ENCODE measurements around the gene COPS3.

Gene COPS3

GRCh38 chr17:17214646-17215436 is 66.2 kb downstream of the COPS3 start:
- no peak for DNase-seq

GRCh38 chr17:17213775-17214174 is 67.3 kb downstream of the COPS3 start:
- DNase-seq = no peak

- DNase-seq = no peak
Observed at GRCh38 chr17:17207998-17208397, 73.0 kb downstream of the COPS3 start.

- DNase-seq = no peak
Observed at GRCh38 chr17:17206913-17207335, 74.1 kb downstream of the COPS3 start.

- DNase-seq = peak; percentile 93
Observed at GRCh38 chr17:17206124-17206912, 74.7 kb downstream of the COPS3 start, which contains the start of gene PLD6. Gene PLD6 (minus strand): TSS chr17:17206333. CDS start chr17:17206286, 47 bp downstream.

- DNase-seq = peak; percentile 72
Observed at GRCh38 chr17:17205368-17206123, 75.5 kb downstream of the COPS3 start.

DNA sequence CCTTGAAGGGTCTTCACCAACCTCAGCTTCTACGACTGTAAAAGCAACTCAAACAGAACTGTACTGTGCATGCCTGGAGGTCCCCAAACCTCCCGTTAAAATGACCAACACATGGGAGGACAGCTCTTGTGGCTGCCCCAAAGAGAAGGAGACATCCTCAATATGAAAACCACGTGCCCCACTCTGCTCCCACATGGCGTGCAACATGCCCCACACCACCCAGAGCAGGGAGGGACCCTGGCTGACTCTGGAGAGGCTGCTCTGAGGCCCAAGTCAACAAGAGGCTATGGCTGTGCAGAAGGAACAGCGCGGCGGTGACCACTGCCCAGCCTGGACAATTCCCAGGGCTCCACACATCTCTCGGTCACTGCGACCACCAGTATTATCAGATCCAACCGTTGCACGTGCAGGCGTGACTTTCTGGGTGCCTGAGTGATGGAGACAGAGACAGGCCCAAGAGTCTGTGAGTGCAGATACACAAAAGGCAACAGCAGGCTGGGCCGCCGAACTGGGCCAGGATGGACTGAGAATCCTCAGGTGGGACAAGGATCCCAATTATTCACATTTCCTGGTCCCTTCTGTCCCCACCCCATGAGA is 76.3 kb downstream of the COPS3 start:
- no peak for DNase-seq

- no peak for DNase-seq
Observed at GRCh38 chr17:17204041-17204591, 76.9 kb downstream of the COPS3 start.

DNA sequence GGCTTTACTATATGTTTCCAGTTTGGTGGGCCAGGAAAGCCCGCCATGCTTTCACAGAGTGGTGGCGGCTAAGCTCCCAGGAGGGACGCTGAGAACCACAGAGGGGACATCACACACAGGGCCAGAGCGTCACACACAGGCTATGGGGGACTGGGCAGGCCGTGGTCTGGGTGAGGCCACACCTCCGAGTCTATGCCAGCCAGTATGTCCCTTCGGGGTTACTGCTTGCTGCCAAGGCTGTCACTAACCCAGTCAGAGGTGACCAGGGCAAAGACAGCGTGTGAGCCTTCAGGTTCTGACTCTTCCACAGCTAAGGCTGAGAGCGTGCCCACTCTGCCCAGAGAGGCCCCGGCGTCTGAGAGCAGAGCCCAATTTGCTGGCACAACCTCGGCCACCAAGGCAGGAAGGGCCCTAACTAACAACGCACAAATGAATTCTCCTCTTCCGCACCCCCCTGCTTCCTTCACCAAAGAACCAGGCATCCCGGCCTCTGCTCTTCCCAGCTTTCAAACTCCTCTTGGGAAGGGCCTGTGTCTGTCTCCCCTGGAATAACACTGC is 77.8 kb downstream of the COPS3 start:
- DNase-seq = no peak

DNA sequence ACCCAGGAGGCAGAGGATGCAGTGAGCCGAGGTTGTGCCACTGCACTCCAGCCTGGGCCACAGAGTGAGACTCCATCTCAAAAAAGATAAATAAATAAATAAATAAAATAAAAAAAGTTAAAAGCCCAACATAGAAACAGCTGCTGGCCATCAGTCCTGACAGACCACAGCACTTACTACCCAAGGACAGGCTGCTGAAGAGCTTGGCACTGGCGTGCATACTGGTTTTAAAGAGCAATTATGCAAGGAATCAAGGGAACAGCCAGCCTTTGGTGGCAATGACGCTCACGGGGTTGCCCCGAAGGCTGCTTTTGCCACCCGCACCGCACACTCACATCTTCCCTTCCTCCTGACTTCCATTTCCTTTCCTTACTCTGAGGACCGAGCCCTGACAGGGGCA is 79.1 kb downstream of the COPS3 start:
- no peak for DNase-seq

DNA sequence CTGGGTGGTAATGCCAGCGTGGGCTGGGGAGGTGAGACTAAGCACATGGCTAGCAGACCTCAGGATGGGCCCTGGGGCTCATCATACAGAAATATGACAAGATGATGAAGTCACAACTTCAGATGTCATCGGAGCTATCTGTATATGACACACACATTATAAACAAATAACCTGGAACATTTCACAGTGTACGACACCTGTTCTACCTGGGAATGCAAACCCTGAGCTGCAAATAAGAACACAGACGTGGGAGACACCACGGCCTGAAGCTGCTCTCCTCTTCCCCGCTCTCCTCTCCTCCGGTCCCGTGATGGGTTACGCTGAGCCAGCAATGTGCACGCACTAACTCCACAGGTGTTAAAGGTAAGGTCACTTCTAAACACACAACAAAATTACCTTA is 79.8 kb downstream of the COPS3 start:
- DNase-seq = no peak

- no peak for DNase-seq
Observed at GRCh38 chr17:17200831-17201230, 80.2 kb downstream of the COPS3 start.

- no peak for DNase-seq
Observed at GRCh38 chr17:17200311-17200710, 80.7 kb downstream of the COPS3 start.

DNA sequence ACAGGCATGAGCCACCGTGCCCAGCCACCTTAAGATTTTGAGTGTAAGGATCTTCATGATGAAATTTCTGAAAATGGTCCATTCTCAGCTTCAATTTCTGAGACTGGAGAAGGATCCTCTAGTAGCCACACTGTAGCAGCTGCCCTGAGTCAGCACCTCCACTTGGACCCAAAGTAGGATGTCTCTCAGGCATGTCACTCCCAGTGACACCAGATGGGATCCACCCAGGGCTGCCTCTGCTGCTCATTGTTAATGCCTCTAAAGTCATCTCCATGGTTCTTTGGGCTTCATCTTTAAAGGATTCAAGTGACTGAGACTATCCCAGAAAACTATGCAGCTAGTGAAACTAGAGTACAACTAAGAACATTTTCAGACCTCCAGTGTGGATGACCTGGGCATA is 82.8 kb downstream of the COPS3 start:
- no peak for DNase-seq

- no peak for DNase-seq
Observed at GRCh38 chr17:17196776-17197175, 84.3 kb downstream of the COPS3 start.

All from stimulated activated CD4-positive, alpha-beta T cell treated with anti-CD3 and anti-CD28 coated beads, Interleukin-4, amount 100 ng/mL, for 1 hour (primary cell).